Right renal pelvis (tissue), 4 donors: ENCODE data around the gene NRG2. TPM values are rescaled to one million over a fixed set of nuclear protein-coding genes. Genes with fewer than 3 reads are reported as not detected.

ENCODE experiments used
- DNase-seq, 4 donors: peaks; one replicate each; pipeline ENCODE4 v3.0.0-alpha.2; 2013; ENCODE audit warnings: low read depth in 4 of 4, low spot score in 3 of 4, missing footprints in 1 of 4
- polyA plus RNA-seq, 4 donors: library from polyadenylated mRNA; unstranded; fragments of 120-200 nt; gene quantifications; one replicate each; pipeline ENCODE4 v1.2.1, GENCODE V29; 2013; ENCODE audit not compliant: insufficient read length in 4 of 4

The NRG2 gene
- polyA plus RNA-seq, 4 donors, result 1.3 to 1.6 (median 1.3) TPM

GRCh38 chr5:139847790-139848507 is 195.2 kb downstream of the NRG2 start:
- peak in 3 of 4 donors; percentile 29 to 60 (median 47) for DNase-seq

- DNase-seq, result no peak
Observed at GRCh38 chr5:139847091-139847490, 196.0 kb downstream of the NRG2 start.

- no peak for DNase-seq
Observed at GRCh38 chr5:139845846-139846681, 197.0 kb downstream of the NRG2 start.

- peak in 3 of 4 donors; percentile 37 to 42 (median 38) for DNase-seq
Observed at GRCh38 chr5:139844472-139845145, 198.5 kb downstream of the NRG2 start.

- no peak for DNase-seq
Observed at GRCh38 chr5:139843991-139844390, 199.1 kb downstream of the NRG2 start.

GRCh38 chr5:139842321-139842720 is 200.8 kb downstream of the NRG2 start:
- DNase-seq, result no peak

GRCh38 chr5:139841549-139841948 is 201.6 kb downstream of the NRG2 start:
- no peak for DNase-seq

GRCh38 chr5:139839918-139840317 is 203.2 kb downstream of the NRG2 start:
- no peak for DNase-seq

- no peak for DNase-seq
Observed at GRCh38 chr5:139839232-139839815, 203.8 kb downstream of the NRG2 start.

- no peak for DNase-seq
Observed at GRCh38 chr5:139838381-139839197, 204.5 kb downstream of the NRG2 start.

GRCh38 chr5:139837711-139838380 is 205.3 kb downstream of the NRG2 start:
- DNase-seq, result no peak

GRCh38 chr5:139836469-139837208 is 206.5 kb downstream of the NRG2 start:
- no peak for DNase-seq

- no peak for DNase-seq
Observed at GRCh38 chr5:139835656-139836055, 207.4 kb downstream of the NRG2 start.

GRCh38 chr5:139833525-139833924 is 209.6 kb downstream of the NRG2 start:
- DNase-seq, result no peak

GRCh38 chr5:139831624-139832023 is 211.5 kb downstream of the NRG2 start:
- no peak for DNase-seq

GRCh38 chr5:139829471-139829870 is 213.6 kb downstream of the NRG2 start:
- no peak for DNase-seq

GRCh38 chr5:139828207-139828895 is 214.7 kb downstream of the NRG2 start:
- DNase-seq, result no peak

- no peak for DNase-seq
Observed at GRCh38 chr5:139825690-139826089, 217.4 kb downstream of the NRG2 start.
